ENCODE measurements around the gene RNF26.

Gene RNF26

DNA sequence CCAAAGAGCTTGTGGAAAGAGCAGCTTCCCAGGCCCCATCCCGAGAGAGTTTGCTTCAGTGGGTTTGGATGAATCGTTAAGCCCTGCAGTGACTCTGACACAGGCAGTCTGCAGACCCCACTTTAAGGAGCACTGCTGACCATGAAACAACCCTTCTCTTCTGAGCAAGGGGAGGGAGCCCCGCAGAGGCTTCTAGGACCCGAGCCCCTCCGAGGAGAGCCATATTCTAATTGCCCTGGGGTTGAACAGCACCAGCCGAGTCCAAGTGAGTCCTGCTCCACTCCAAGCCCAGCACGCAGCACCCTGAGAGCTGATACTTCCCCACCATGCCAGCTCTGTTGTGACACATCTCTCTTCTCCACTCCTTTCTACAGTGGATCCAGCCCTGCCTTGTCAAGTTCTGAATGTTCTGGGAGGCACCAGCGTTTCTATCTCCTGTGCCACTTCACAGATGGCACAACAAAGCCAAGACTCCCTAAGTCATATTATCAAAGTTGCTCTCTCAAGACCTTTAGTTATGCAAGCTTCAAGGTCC lies 36.8 kb downstream of the RNF26 start:
- DNase-seq (ENCODE audit: low read depth) = no peak
- TF ChIP-seq, protein P1, sequence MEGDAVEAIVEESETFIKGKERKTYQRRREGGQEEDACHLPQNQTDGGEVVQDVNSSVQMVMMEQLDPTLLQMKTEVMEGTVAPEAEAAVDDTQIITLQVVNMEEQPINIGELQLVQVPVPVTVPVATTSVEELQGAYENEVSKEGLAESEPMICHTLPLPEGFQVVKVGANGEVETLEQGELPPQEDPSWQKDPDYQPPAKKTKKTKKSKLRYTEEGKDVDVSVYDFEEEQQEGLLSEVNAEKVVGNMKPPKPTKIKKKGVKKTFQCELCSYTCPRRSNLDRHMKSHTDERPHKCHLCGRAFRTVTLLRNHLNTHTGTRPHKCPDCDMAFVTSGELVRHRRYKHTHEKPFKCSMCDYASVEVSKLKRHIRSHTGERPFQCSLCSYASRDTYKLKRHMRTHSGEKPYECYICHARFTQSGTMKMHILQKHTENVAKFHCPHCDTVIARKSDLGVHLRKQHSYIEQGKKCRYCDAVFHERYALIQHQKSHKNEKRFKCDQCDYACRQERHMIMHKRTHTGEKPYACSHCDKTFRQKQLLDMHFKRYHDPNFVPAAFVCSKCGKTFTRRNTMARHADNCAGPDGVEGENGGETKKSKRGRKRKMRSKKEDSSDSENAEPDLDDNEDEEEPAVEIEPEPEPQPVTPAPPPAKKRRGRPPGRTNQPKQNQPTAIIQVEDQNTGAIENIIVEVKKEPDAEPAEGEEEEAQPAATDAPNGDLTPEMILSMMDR (IDR thresholded peaks at IDR 0.05; ENCODE audit: low read length, missing control alignments) = no peak
- no peak overlapping the region for H3K4me3 ChIP-seq (replicated peaks; ENCODE audit: low read depth, low read length)

DNA sequence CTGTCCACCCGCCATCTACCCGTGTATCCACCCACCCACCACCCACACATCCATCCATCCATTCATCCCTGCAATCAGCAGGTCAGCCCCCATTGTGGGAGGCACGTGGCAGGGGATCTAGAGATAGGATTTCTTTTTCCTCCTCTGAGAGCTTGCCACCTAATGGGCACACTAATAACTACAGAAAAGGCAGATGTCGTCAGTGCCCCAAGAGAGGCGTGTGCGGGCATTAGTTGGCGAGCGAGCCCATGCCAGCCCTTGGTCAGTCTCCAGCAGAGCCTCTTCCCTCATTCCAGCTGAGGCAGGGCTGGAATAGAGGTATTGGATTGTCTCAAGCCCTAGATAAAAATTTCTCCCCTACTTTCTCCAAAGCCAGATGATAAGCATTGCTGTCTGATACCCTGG lies 37.5 kb downstream of the RNF26 start:
- DNase-seq (ENCODE audit: low read depth) = no peak
- no peak overlapping the region for H3K4me3 ChIP-seq (replicated peaks; ENCODE audit: low read depth, low read length)
- TF ChIP-seq, protein P1 (IDR thresholded peaks at IDR 0.05; ENCODE audit: low read length, missing control alignments) = peak; percentile 6

DNA sequence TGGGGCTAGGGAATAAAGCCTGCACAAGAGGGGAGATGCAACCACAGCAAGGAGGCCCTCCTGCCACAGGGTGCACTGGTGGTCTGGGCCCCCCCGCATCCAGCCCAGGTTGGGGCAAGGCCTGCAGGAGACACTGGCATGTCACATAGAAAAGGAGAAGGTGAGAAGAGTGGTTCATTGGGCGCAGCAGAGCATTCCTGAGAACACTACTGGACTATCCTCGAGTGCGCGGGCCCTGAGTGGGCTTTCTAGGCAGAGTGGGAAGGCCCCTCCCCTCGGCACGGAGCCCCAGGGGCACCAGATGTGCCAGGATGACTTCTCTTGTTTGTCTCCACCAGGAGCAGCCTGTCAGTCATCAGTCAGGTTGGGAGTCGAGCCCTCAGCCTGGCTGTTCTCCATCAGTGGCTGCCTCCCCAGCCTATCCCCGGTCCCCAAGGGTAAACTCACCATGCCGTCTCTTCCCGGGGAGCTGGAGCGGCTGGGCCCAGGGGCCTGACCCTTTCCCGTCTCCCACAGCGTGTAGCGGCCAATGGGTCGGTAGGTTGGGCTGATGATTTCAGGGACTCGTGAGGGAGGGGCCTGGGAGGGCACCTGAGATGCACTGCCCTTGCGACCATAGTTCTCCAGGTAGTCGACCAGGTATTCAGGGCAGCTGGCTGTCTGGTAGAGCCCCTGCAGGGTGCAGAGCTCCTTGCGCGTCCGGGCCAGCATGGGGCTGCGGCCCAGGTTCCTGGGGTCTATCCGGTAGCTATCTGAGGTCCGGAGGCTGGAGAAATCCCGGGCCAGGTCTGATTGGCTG lies 38.1 kb downstream of the RNF26 start:
- TF ChIP-seq, protein P1 (IDR thresholded peaks at IDR 0.05; ENCODE audit: low read length, missing control alignments) = no peak
- DNase-seq (ENCODE audit: low read depth) = no peak
- no peak overlapping the region for H3K4me3 ChIP-seq (replicated peaks; ENCODE audit: low read depth, low read length)

DNA sequence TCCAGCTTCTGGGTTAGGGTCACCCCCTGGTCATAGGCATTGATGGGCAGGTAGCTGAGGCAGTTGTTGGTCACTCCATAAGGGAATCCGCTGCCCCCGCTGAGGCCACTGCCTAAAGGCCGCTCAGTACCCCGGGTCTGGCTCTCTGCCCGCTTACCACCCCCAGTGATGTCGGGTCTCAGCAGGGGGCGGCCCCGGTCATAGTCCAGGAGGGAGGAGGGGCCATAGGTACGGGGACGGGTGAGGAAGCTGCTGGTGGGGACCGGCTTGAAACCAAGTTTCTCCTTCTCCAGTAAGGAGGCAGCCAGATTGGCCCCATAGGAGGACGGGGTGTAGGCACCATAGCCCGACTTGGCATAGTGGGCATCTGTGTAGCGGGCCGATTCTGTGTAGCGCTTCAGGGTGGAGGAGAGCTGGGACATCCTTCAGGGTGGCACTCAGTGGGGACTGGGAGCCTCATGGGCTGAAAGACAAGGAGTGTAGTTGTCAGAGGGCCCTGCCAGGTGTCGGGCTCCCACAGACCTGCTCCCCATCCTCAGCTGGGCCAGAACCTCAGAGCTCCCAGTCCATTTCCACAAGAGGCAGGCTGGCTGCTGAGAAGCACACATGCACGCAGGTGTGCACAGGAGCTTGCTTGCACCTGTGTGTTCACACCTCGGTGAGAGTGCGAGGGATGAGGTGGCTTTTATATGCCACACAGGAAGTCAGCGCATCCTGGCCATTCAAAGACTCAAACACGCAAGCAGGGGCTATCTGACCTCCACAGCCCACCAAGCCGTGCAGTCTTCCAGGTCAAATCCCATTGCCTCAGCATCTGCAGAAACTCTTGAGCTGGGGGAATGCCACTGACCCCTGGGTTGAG lies 39.0 kb downstream of the RNF26 start:
- TF ChIP-seq, protein P1 (IDR thresholded peaks at IDR 0.05; ENCODE audit: low read length, missing control alignments) = no peak
- no peak for DNase-seq (ENCODE audit: low read depth)
- H3K4me3 ChIP-seq (replicated peaks; ENCODE audit: low read depth, low read length) = no peak overlapping the region

DNA sequence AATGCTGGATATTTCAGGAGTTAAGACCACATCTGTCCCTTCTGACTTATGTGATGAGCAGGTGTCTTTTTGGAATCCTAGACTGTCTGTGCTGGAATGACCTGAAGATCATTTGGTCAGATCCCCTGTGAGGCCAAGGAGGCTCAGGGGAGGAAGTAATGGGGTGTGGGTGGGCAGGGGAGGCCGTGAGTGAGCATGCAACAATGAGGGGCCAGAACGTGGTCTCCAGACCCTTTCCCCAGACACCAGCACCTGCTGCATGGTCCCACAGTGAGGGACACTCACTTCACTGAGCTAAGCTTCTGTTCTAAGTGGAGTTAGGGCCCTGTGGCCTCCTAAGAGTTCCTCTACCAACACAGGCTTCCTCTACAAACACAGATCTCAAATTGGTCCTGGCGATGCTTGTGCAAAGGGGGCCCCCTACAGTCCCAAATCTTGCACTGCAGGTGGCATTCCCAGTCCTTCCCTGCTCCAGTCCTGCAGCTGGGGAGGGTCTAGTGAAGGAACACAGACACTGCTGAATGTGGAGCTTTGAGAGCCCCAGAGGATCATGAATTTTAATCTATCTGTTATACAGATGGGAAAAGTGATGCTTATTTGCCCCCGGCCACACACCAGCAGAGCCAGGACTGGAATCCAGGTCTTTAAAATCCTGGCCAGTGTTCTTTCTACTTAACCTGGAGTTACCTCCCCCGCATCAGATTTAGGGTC lies 39.7 kb downstream of the RNF26 start:
- DNase-seq (ENCODE audit: low read depth) = peak; percentile 82
- no peak overlapping the region for H3K4me3 ChIP-seq (replicated peaks; ENCODE audit: low read depth, low read length)
- TF ChIP-seq, protein P1 (IDR thresholded peaks at IDR 0.05; ENCODE audit: low read length, missing control alignments) = peak; percentile 92

DNA sequence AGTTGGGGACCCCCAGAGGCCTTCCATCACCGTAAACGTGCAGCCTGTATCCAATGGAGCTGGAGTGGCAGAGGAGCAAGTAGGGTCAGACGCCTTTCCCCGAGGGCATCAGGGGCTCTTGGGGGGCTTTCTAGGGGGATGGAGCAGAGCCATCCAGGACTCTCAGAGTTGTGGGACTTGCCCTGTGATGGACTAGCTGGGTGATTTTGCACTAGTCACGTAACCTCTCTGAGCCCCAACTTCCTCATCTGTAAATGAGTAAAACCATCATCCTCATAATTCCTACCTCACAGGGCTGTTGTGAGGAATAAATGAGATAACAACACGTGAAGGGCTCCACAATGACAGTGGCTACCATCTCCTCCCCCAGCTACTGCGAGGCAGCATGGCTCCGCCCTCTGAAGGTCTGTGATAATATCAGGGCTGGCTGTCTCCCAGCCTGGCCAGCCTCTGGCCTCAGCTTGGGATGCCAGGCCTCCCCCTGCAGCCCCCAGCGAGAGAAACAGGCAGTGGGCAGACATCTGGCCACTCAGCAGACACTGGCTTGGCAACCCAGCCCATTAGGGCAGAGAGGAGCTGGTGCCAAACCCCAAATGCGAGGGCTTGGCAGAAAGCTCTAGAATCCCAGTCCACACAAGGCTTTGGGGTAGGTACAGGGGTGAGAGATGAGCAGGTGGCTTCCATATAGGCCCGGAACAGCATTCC lies 40.5 kb downstream of the RNF26 start:
- TF ChIP-seq, protein P1 (IDR thresholded peaks at IDR 0.05; ENCODE audit: low read length, missing control alignments) = no peak
- no peak for DNase-seq (ENCODE audit: low read depth)
- H3K4me3 ChIP-seq (replicated peaks; ENCODE audit: low read depth, low read length) = no peak overlapping the region
